Colonic mucosa (tissue), 4 donors: ENCODE data around the gene CDR2L. TPM values are rescaled to one million over a fixed set of nuclear protein-coding genes. Genes with fewer than 3 reads are reported as not detected.
A peak's percentile ranks its signal among the peaks of the same experiment; 100 is the strongest.
"Not testable (repeated sequence)": the region's sequence is repeated elsewhere in the genome, so short reads cannot be mapped to it uniquely, and the experiment has no call there.

Source experiments
- DNase-seq: peaks from one replicate; pipeline ENCODE4 v3.0.0-alpha.2; 2020
- H3K27ac ChIP-seq: fragments of 200-600 bp; one replicate; pipeline ENCODE4 v1.8.0; 2021
- H3K27me3 ChIP-seq: fragments of 200-600 bp; one replicate; pipeline ENCODE4 v1.8.0; 2021
- H3K36me3 ChIP-seq: fragments of 200-600 bp; one replicate; pipeline ENCODE4 v1.8.0; 2021
- H3K4me1 ChIP-seq: fragments of 200-600 bp; one replicate; pipeline ENCODE4 v1.8.0; 2021; ENCODE audit warnings: mild to moderate bottlenecking
- H3K4me3 ChIP-seq: fragments of 200-600 bp; one replicate; pipeline ENCODE4 v1.8.0; 2021
- H3K9ac ChIP-seq, 2 donors: one replicate each; pipeline ENCODE4 v1.7.0; 2013; ENCODE audit warnings: control low read depth in 2 of 2, low read depth in 2 of 2, low read length in 2 of 2
- H3K9me3 ChIP-seq: fragments of 200-600 bp; one replicate; pipeline ENCODE4 v1.8.0; 2021
- intact Hi-C: fragments of 100-400 bp; cut with DNase I; formaldehyde crosslinking; loops from one replicate; pipeline ENCODE4 v1.14.1; 2022
- total RNA-seq, 2 donors: library from RNA; stranded (reverse); fragmentation: NEBNext Ultra II Directional in 1 of 2; extraction: Animal tissue kit (Norgen Biotek cat#: 25700) in 1 of 2; gene quantifications; one replicate each; pipeline ENCODE4 v1.2.1, GENCODE V29; 2021
- TF ChIP-seq, protein P1 (sequence below): fragments of 200-600 bp; IDR thresholded peaks from one replicate; pipeline ENCODE4 v1.8.0; 2022; ENCODE audit warnings: antibody characterized with exemption, mild to moderate bottlenecking
- donor health status: healthy.
- donor health status: DM: no; HTN: no; CAD: no.
- donor health status: DM: no; HTN: no; CAD: no.

Gene CDR2L
- total RNA-seq, 2 donors from 2014 or later, result 3.7 to 4.1 TPM

DNA sequence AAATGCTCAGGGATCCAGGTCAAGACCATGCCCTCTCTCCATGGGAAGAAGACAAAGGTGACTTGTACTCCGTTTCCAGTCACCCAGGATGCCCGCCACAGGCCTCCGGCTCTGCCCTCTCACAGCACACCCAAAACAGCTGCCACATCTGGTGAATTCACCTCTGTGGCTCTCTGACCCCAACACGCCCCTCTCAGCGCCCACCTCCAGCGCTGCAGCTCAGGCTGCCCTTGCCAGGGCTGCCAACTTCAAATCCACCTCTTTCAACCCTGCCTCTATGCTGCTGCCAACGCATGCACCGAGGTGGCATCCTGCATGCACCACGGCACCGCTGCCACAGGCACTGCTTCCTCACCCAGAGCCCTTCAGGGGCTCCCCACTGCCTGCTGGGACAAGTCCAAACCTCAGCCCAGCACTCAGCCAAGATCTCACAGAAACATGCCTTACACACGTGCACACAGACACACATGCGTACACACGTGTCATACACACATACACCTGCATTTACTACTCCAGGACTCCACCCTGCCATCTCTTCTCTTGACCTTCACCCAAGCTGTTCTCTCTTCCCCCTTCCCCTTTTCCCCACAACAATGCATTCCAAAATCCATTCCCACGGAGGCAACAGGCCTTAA is 22.3 kb upstream of the CDR2L start:
- Histone ChIP-seq H3K4me1 (no peaks in the 10 kb centered on the region), H3K4me3 (no peak overlapping the region), H3K36me3 (no peaks in the 10 kb centered on the region), H3K9me3 (no peaks in the 10 kb centered on the region), H3K27ac (no peak overlapping the region), H3K9ac (no peak overlapping the region), H3K27me3 (no peaks in the 10 kb centered on the region)
- intact Hi-C loops, result loop anchor here (5.0 kb wide), 2 partner anchors 42 to 237 kb away; no protein-coding TSS in a partner anchor
- no peak for DNase-seq
- TF ChIP-seq, protein P1, sequence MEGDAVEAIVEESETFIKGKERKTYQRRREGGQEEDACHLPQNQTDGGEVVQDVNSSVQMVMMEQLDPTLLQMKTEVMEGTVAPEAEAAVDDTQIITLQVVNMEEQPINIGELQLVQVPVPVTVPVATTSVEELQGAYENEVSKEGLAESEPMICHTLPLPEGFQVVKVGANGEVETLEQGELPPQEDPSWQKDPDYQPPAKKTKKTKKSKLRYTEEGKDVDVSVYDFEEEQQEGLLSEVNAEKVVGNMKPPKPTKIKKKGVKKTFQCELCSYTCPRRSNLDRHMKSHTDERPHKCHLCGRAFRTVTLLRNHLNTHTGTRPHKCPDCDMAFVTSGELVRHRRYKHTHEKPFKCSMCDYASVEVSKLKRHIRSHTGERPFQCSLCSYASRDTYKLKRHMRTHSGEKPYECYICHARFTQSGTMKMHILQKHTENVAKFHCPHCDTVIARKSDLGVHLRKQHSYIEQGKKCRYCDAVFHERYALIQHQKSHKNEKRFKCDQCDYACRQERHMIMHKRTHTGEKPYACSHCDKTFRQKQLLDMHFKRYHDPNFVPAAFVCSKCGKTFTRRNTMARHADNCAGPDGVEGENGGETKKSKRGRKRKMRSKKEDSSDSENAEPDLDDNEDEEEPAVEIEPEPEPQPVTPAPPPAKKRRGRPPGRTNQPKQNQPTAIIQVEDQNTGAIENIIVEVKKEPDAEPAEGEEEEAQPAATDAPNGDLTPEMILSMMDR, result no peak

DNA sequence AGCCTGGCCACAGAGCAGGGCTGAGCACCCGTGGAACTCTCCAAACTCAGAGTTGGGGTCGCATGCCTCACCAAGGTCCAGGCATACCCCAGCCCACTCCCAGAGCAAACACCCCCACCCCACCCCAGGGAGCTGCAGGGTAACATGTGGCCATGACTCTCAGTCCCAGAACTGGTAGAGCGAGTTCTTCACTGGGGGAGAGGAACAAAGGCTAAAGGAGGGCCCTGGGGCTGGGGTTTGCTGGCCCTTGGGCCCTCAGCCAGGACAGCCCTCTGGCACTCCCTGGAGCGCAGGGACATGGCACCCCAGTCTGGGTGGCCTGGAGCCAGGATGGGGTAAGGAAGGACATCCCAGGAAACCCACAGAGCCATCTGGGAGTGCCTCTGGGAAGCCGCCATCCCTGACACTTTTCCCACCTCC is 19.1 kb upstream of the CDR2L start:
- H3K4me1 ChIP-seq, result peaks cover 4% of the 10 kb centered on the region

DNA sequence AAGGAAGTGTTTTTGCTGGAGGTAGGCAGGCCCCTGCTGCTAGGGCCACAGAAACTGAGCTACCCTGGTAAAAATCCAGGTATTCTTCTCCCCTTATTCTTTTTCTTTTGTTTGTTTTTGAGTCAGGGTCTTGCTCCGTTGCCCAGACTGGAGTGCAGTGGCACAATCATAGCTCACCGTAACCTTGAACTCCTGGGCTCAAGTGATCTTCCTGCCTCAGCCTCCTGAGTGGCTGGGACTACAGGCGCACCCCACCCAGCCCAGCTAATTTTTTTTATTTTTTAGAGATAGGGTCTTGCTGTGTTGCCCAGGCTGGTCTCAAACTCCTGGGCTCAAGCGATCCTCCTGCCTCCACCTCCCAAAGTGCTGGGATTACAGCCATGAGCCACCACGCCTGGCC is 17.9 kb upstream of the CDR2L start:
- DNase-seq, H3K36me3 ChIP-seq, H3K9ac ChIP-seq, intact Hi-C loops, H3K9me3 ChIP-seq, H3K27me3 ChIP-seq, H3K4me3 ChIP-seq, H3K4me1 ChIP-seq, H3K27ac ChIP-seq: not testable (repeated sequence)

More for the DNA sequence above, 19.1 kb upstream of the CDR2L start:
- intact Hi-C loops, result no loop called here
- peak; percentile 63 for DNase-seq
- H3K36me3 ChIP-seq, result no peaks in the 10 kb centered on the region
- H3K9me3 ChIP-seq, result no peaks in the 10 kb centered on the region
- no peak overlapping the region for H3K4me3 ChIP-seq
- H3K27ac ChIP-seq, result no peak overlapping the region
- no peak overlapping the region for H3K9ac ChIP-seq
- TF ChIP-seq, protein P1, result no peak
- no peaks in the 10 kb centered on the region for H3K27me3 ChIP-seq

DNA sequence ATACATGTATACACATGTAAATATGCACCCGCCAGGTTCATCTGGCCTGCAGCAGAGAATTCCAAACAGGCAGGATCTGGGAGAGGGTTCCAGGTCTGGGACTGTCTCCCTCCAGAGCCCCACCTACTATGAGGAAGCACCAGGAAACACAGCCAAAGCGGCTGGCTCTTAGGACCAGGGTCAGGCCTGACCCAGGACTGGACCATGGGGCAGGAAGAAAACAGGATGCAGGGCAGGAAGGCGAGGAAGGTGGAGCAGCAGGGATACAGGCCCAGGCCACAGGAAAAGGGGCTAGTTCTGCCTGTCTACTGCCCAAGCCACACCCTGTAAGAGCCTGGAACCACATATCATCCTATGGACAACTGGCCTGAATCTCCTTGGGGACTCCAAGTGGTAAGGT is 17.0 kb upstream of the CDR2L start:
- Histone ChIP-seq H3K9me3 (no peaks in the 10 kb centered on the region), H3K9ac (peak overlapping the region in 1 of 2 donors; percentile 55), H3K27ac (no peak overlapping the region), H3K4me3 (no peak overlapping the region), H3K4me1 (peaks cover 4% of the 10 kb centered on the region), H3K27me3 (no peaks in the 10 kb centered on the region), H3K36me3 (no peaks in the 10 kb centered on the region)
- TF ChIP-seq, protein P1, result no peak
- no peak for DNase-seq
- intact Hi-C loops, result no loop called here

DNA sequence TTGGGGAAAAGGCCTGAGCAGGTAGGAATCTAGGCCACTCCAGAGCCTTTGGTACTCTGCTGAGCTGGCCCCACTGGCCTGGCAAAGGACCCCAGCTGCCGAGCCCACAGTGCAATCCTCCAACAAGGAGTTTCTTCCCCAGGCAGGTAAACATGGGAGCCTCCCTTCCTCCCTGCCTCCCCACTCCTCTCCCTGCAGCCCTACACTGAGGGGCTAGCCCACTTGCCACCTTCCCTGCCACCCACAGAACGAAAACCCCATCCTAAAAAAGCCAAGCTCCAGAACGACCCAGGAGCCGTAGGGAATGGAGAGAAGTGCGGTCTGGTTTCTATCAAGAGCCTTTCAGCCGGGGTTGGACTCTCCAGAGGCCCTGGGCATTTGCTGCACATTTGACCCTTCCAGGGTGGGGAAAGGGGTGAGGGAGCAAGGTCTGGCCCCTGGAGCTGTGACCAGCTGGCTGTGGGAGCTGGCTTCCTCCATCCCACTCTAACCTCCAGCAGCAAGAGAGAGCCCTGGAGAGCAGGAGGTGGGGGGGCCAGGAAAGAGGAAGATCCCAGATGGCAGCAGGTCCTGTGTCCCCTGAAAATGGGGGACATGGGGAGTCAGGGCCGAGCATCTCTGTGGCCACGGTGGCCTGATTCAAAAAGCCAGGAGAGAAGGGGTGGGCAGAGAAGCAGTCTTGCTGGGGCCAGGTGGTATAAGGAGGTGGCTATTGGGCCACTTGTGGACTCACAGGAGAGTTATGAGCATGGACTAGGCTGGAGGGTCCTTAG is 16.2 kb upstream of the CDR2L start:
- peak overlapping the region; percentile 55 to 62 for H3K9ac ChIP-seq
- no peaks in the 10 kb centered on the region for H3K9me3 ChIP-seq
- DNase-seq, result no peak
- H3K36me3 ChIP-seq, result no peaks in the 10 kb centered on the region
- intact Hi-C loops, result no loop called here
- H3K27ac ChIP-seq, result peak overlapping the region; percentile 34
- peaks cover 4% of the 10 kb centered on the region for H3K4me1 ChIP-seq
- TF ChIP-seq, protein P1, result no peak
- peak overlapping the region; percentile 72 for H3K4me3 ChIP-seq
- H3K27me3 ChIP-seq, result no peaks in the 10 kb centered on the region

DNA sequence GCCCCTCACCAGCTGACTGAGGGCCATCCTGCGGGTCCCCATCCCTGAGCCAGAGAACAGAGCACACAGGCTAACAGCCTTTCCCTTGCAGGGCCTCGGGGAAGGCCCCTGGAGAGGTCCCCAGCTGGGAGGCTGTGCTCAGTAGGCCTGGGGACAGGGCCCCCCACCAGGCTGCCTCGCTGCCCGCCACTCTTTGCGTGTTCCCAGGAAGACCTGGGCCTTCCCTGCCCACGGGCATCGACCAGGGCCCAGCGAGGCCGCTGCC is 15.7 kb upstream of the CDR2L start:
- H3K36me3 ChIP-seq, result no peaks in the 10 kb centered on the region
- intact Hi-C loops, result no loop called here

More for the DNA sequence above, 15.7 kb upstream of the CDR2L start:
- peak overlapping the region; percentile 34 for H3K27ac ChIP-seq
- peaks cover 4% of the 10 kb centered on the region for H3K4me1 ChIP-seq
- TF ChIP-seq, protein P1, result no peak
- no peaks in the 10 kb centered on the region for H3K27me3 ChIP-seq
- peak overlapping the region; percentile 72 for H3K4me3 ChIP-seq
- DNase-seq, result no peak
- H3K9me3 ChIP-seq, result no peaks in the 10 kb centered on the region
- peak overlapping the region; percentile 55 to 62 for H3K9ac ChIP-seq
